ENCODE results near the gene CNKSR3.

Gene CNKSR3

GRCh38 chr6:154485815-154486214, 24.7 kb downstream of the CNKSR3 start:
- H4K20me1 ChIP-seq (ENCODE audit: insufficient read depth, low read length), result no peaks in the 10 kb centered on the region
- no peak overlapping the region for H3K4me2 ChIP-seq (ENCODE audit: low read length)
- no peak overlapping the region for H3K4me3 ChIP-seq (ENCODE audit: low read depth, low read length, poor library complexity, severe bottlenecking)
- no peaks in the 10 kb centered on the region for H3K27me3 ChIP-seq (ENCODE audit: insufficient read depth, low read length)
- no peak overlapping the region for H3K9ac ChIP-seq (ENCODE audit: low read length)
- no peaks in the 10 kb centered on the region for H3K36me3 ChIP-seq (ENCODE audit: insufficient read depth, low read length)
- H3K4me1 ChIP-seq (ENCODE audit: insufficient read depth, low read length, severe bottlenecking), result no peaks in the 10 kb centered on the region
- H3K9me2 ChIP-seq (ENCODE audit: low read depth, low read length), result no peaks in the 10 kb centered on the region
- TF ChIP-seq EZH2 (IDR thresholded peaks at IDR 0.05; ENCODE audit: borderline replicate concordance, low read length), result no peak
- TF ChIP-seq, protein P1, sequence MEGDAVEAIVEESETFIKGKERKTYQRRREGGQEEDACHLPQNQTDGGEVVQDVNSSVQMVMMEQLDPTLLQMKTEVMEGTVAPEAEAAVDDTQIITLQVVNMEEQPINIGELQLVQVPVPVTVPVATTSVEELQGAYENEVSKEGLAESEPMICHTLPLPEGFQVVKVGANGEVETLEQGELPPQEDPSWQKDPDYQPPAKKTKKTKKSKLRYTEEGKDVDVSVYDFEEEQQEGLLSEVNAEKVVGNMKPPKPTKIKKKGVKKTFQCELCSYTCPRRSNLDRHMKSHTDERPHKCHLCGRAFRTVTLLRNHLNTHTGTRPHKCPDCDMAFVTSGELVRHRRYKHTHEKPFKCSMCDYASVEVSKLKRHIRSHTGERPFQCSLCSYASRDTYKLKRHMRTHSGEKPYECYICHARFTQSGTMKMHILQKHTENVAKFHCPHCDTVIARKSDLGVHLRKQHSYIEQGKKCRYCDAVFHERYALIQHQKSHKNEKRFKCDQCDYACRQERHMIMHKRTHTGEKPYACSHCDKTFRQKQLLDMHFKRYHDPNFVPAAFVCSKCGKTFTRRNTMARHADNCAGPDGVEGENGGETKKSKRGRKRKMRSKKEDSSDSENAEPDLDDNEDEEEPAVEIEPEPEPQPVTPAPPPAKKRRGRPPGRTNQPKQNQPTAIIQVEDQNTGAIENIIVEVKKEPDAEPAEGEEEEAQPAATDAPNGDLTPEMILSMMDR (IDR thresholded peaks at IDR 0.05; ENCODE audit: low read length), result no peak
- no peaks in the 10 kb centered on the region for H3K9me3 ChIP-seq (ENCODE audit: low read length)
- H2AFZ ChIP-seq (ENCODE audit: low read length), result no peak overlapping the region
- no peaks in the 10 kb centered on the region for H3F3A ChIP-seq (ENCODE audit: insufficient read depth, low read length)
- no peaks in the 10 kb centered on the region for H3K79me2 ChIP-seq (ENCODE audit: insufficient read depth, low read length)
- H3K27ac ChIP-seq (ENCODE audit: low read depth, low read length, poor library complexity, severe bottlenecking), result no peak overlapping the region

GRCh38 chr6:154484942-154485341, 25.5 kb downstream of the CNKSR3 start:
- H4K20me1 ChIP-seq (ENCODE audit: insufficient read depth, low read length), result no peaks in the 10 kb centered on the region
- no peaks in the 10 kb centered on the region for H3K36me3 ChIP-seq (ENCODE audit: insufficient read depth, low read length)
- no peaks in the 10 kb centered on the region for H3K9me2 ChIP-seq (ENCODE audit: low read depth, low read length)
- no peak overlapping the region for H3K4me3 ChIP-seq (ENCODE audit: low read depth, low read length, poor library complexity, severe bottlenecking)
- no peaks in the 10 kb centered on the region for H3K9me3 ChIP-seq (ENCODE audit: low read length)
- H3K4me1 ChIP-seq (ENCODE audit: insufficient read depth, low read length, severe bottlenecking), result no peaks in the 10 kb centered on the region
- H3K27ac ChIP-seq (ENCODE audit: low read depth, low read length, poor library complexity, severe bottlenecking), result no peak overlapping the region
- no peaks in the 10 kb centered on the region for H3K79me2 ChIP-seq (ENCODE audit: insufficient read depth, low read length)
- H3K9ac ChIP-seq (ENCODE audit: low read length), result no peak overlapping the region
- H2AFZ ChIP-seq (ENCODE audit: low read length), result no peak overlapping the region
- no peak for TF ChIP-seq EZH2 (IDR thresholded peaks at IDR 0.05; ENCODE audit: borderline replicate concordance, low read length)
- TF ChIP-seq, protein P1 (IDR thresholded peaks at IDR 0.05; ENCODE audit: low read length), result no peak
- no peak overlapping the region for H3K4me2 ChIP-seq (ENCODE audit: low read length)
- H3K27me3 ChIP-seq (ENCODE audit: insufficient read depth, low read length), result no peaks in the 10 kb centered on the region
- no peaks in the 10 kb centered on the region for H3F3A ChIP-seq (ENCODE audit: insufficient read depth, low read length)

DNA sequence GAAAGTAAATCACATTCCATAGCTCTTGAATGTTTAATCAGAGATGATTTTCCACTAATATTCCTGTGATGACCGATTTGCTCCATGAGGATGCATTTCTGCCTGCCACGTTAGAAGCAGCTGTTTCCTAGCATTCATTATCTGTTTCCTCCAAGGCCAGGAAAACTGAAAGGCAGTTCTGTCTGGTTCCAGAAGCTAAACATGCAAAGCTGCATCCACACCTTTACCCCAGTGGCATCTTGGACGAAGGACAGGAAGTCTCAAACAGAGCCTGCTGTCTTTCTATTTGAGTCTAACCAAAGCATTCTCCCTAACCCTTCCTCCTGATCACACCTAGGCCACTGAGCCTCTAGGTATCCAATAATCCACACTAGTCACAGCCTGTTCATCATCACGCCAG, 27.6 kb downstream of the CNKSR3 start:
- Histone ChIP-seq H3K27me3 (ENCODE audit: insufficient read depth, low read length) (no peaks in the 10 kb centered on the region), H3K9me3 (ENCODE audit: low read length) (no peaks in the 10 kb centered on the region), H3F3A (ENCODE audit: insufficient read depth, low read length) (no peaks in the 10 kb centered on the region), H4K20me1 (ENCODE audit: insufficient read depth, low read length) (no peaks in the 10 kb centered on the region), H3K9me2 (ENCODE audit: low read depth, low read length) (no peaks in the 10 kb centered on the region), H2AFZ (ENCODE audit: low read length) (no peak overlapping the region), H3K36me3 (ENCODE audit: insufficient read depth, low read length) (no peaks in the 10 kb centered on the region), H3K4me3 (ENCODE audit: low read depth, low read length, poor library complexity, severe bottlenecking) (no peak overlapping the region), H3K4me2 (ENCODE audit: low read length) (no peak overlapping the region), H3K9ac (ENCODE audit: low read length) (no peak overlapping the region), H3K79me2 (ENCODE audit: insufficient read depth, low read length) (no peaks in the 10 kb centered on the region), H3K27ac (ENCODE audit: low read depth, low read length, poor library complexity, severe bottlenecking) (no peak overlapping the region), H3K4me1 (ENCODE audit: insufficient read depth, low read length, severe bottlenecking) (no peaks in the 10 kb centered on the region)
- no peak for TF ChIP-seq EZH2 (IDR thresholded peaks at IDR 0.05; ENCODE audit: borderline replicate concordance, low read length)

GRCh38 chr6:154481521-154482013, 28.9 kb downstream of the CNKSR3 start:
- H3K36me3 ChIP-seq (ENCODE audit: insufficient read depth, low read length), result no peaks in the 10 kb centered on the region
- no peaks in the 10 kb centered on the region for H4K20me1 ChIP-seq (ENCODE audit: insufficient read depth, low read length)
- H3K9me2 ChIP-seq (ENCODE audit: low read depth, low read length), result no peaks in the 10 kb centered on the region
- TF ChIP-seq, protein P1 (IDR thresholded peaks at IDR 0.05; ENCODE audit: low read length), result no peak
- TF ChIP-seq EZH2 (IDR thresholded peaks at IDR 0.05; ENCODE audit: borderline replicate concordance, low read length), result no peak
- H3K9me3 ChIP-seq (ENCODE audit: low read length), result no peaks in the 10 kb centered on the region
- H3K4me3 ChIP-seq (ENCODE audit: low read depth, low read length, poor library complexity, severe bottlenecking), result no peak overlapping the region
- no peak overlapping the region for H2AFZ ChIP-seq (ENCODE audit: low read length)
- no peaks in the 10 kb centered on the region for H3K4me1 ChIP-seq (ENCODE audit: insufficient read depth, low read length, severe bottlenecking)
- H3K4me2 ChIP-seq (ENCODE audit: low read length), result no peak overlapping the region
- H3F3A ChIP-seq (ENCODE audit: insufficient read depth, low read length), result no peaks in the 10 kb centered on the region
- H3K27me3 ChIP-seq (ENCODE audit: insufficient read depth, low read length), result no peaks in the 10 kb centered on the region
- H3K79me2 ChIP-seq (ENCODE audit: insufficient read depth, low read length), result no peaks in the 10 kb centered on the region
- no peak overlapping the region for H3K9ac ChIP-seq (ENCODE audit: low read length)
- H3K27ac ChIP-seq (ENCODE audit: low read depth, low read length, poor library complexity, severe bottlenecking), result no peak overlapping the region
